ENCODE data around the gene FOXK1.
A peak's percentile ranks its signal among the peaks of the same experiment; 100 is the strongest.
"Not testable (repeated sequence)": the region's sequence is repeated elsewhere in the genome, so short reads cannot be mapped to it uniquely, and the experiment has no call there.

Gene FOXK1

DNA sequence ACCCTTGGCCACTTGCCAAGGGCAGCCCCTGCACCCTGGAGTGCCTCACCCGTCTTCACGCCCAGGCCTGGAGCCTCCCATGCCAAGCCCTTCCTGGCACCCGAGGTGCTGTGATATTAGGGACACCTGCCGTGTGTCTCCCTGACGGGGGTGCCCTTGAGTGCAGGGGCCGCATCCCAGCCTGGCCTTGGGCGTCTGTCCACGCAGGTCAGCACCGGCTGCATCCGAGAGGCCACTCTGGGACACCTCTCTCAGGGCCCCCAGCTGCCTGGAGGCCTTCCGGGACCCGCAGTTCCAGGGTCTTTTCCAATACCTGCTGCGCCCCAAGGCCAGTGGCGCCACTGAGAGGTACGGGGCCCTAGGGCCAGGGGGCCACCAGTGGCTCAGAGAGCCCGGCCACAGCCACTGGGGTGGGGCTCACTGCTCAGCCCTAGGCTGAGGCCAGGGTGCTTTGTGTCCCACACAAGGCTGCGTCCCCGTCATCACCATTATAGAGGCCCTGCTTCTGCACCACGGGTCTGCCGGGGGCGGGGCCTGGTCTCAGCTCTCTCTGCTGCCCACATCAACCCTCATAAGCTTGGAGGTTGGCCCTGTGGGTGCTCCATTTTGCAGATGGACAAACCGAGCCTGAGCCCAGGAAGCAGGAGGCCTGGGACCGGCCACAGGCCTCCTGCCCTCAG, 106.0 kb downstream of the FOXK1 start:
- DNase-seq = no peak

- no peak for DNase-seq
Observed at GRCh38 chr7:4788627-4789189, 106.6 kb downstream of the FOXK1 start.

GRCh38 chr7:4789194-4790077, 107.3 kb downstream of the FOXK1 start:
- DNase-seq = no peak

- DNase-seq = no peak
Observed at GRCh38 chr7:4790078-4790465, 108.0 kb downstream of the FOXK1 start.

GRCh38 chr7:4790516-4790991, 108.5 kb downstream of the FOXK1 start:
- no peak for DNase-seq

DNA sequence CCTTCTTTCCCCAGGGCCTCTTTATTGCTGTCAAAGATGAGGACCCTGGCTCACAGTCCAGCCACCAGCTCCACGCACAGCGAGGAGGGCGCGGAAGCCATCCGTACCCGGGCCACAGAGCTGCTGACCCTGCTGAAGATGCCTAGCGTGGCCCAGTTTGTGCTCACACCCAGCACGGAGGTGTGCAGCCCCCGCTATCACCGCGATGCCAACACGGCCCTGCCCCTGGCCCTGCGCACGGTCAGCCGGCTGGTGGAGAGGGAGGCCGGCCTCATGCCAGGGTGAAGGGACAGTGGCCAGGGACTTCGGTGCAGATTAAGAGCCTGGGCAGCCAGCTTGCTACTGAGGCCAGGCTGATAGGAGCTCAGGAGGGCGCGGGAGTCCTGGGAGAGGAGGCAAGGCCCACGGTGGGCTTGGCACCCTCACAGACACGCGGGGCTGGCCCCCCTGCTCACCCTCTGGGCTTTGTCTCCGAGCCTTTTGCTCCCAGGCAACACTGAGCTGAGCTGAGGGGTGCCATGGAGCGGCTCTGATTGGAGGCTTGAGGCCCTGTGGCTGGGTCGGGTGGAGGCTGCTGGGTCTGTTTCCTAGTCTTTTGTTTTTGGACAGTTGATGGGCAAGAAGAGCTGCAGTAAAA, 109.1 kb downstream of the FOXK1 start:
- no peak for DNase-seq

- no peak for DNase-seq
Observed at GRCh38 chr7:4791738-4792536, 109.8 kb downstream of the FOXK1 start.

DNA sequence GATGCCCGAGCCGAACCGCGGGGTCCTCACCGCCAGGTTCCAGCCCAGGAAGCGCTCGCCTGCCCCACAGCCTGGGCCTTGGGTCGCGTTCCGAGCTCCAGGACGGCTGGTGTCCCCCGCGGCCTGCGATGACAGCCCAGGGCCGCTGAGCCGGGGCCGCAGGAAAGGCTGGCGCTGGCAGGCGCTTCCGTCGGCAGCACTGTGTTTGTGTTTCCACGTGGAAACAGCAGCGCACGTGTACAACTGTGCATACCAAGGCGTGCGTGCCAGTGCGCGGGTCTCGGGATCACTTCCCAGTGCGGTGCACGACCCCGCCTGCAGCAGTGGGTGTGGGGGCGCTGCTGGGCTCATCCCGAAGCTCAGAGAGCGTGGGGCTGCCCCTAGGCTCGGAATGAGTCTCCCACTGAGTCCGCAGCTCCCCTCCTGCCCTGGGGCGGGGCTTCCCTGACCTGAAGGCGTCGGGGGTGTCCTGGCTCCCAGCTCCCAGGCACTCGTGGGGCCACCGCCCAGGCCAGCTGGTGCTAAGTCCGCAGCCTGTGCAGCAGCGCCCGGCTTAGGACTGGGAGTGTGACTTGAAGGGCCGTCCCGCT, 110.5 kb downstream of the FOXK1 start:
- DNase-seq = no peak

DNA sequence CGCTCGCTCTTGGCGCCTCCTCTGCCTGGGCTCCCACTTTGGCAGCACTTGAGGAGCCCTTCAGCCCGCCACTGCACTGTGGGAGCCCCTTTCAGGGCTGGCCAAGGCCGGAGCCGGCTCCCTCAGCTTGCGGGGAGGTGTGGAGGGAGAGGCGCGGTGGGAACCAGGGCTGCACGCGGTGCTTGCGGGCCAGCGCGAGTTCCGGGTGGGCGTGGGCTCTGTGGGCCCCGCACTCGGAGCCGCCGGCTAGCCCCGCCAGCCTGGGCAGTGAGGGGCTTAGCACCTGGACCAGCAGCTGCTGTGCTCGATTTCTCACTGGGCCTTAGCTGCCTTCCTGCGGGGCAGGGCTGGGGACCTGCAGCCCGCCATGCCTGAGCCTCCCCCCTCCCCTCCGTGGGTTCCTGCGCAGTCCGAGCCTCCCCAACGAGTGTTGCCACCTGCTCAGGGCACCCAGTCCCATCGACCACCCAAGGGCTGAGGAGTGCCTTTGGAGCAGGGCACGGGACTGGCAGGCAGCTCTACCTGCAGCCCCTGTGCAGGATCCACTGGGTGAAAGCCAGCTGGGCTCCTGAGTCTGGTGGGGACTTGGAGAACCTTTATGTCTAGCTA, 111.4 kb downstream of the FOXK1 start:
- not testable (repeated sequence) for DNase-seq

DNA sequence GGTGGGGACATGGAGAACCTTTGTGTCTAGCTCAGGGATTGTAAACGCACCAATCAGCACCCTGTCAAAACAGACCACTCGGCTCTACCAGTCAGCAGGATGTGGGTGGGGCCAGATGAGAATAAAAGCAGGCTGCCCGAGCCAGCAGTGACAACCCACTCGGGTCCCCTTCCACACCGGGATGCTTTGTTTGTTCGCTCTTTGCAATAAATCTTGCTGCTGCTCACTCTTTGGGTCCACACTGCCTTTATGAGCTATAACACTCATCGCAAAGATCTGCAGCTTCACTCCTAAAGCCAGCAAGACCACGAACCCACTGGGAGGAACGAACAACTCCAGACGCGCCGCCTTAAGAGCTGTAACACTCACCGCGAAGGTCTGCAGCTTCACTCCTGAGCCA, 112.1 kb downstream of the FOXK1 start:
- not testable (repeated sequence) for DNase-seq

DNA sequence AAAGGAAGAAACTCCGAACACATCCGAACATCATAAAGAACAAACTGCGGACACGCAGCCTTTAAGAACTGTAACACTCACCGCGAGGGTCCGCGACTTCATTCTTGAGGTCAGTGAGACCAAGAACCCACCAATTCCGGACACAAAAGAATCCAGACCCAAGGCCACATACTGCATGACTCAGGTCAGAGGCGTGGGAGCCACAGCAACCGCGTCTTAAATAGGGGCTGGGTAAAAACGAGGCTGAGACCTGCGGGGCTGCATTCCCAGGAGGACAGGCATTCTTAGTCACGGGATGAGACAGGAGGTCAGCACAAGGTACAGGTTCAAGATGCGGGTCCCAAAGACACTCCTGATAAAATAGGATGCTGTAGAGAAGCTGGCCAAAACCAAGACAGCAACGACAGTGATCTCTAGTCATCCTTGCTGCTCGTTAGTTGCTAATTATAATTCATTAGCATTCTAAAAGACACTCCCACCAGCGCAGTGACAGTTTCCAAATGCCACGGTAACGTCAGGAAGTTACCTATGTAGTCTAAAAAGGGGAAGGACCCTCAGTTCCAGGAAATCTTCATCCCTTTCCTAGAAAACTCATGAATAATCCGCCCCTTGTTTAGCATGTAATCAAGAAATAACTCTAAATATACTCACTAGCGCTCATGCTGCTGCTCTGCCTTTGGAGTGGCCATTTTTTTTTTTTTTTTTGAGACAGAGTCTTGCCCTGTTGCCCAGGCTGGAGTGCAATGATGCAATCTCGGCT, 112.7 kb downstream of the FOXK1 start:
- DNase-seq = no peak

GRCh38 chr7:4796453-4796852, 114.4 kb downstream of the FOXK1 start:
- no peak for DNase-seq

DNA sequence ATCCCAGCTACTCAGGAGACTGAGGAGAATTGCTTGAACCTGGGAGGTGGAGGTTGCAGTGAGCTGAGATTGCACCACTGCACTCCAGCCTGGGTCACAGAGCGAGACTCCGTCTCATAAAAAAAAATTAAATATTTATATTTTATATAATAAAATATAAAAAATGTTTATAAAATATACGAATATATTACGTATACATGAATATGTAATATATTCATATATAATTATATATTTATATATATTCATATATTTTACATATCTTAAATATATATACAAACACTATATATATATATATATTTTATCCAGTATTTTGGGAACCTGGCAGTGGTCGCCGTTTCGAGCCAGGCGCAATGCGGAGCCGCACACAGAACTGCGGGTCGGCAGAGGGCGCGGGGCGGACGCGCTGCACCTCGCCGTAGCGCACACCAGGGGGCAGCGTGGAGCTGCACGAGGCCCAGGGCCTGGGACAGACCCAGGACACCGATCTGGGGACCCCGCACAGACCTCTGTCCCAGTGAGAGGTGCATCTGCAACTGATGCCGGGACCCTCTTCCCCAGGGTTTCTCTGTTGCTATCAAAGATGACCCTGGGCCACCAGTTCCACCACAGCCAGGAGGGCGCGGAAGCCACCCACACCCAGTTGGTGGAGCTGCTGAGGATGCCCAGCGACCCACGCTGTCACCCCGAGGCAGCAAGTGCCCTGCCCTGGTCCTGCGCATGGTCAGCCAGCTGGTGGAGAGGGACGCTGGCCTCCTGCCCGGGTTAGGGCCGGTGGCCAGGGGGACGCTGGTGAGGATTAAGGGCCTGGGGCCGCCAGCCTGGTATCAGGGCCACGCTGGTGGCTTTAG, 116.0 kb downstream of the FOXK1 start:
- peak; percentile 30 for DNase-seq

- DNase-seq = no peak
Observed at GRCh38 chr7:4798706-4799235, 116.7 kb downstream of the FOXK1 start.

GRCh38 chr7:4799508-4800268, 117.6 kb downstream of the FOXK1 start:
- DNase-seq = peak; percentile 43

- DNase-seq = no peak
Observed at GRCh38 chr7:4800487-4800886, 118.4 kb downstream of the FOXK1 start.

- DNase-seq = no peak
Observed at GRCh38 chr7:4800926-4801838, 119.1 kb downstream of the FOXK1 start.

DNA sequence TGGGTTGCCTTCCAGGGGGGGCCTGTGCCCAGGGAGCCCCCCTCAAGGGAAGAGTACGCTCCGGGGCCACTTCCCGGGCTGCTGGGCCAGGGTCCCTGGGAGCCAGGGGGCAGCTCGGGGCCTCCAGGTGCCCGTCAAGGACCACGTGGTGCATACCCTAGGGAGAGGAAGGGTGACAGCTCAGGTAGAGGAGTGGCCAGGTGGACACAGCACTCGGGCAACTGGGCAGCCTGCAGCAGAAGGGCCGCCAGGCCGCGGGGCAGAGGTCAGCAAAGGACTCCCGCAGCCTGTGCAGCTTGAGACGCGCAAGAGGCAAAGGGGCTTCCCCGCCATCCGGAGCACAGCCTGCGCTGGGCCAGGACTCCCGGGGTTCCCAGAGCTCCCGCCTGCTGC, 119.7 kb downstream of the FOXK1 start:
- no peak for DNase-seq

Data from NCI-H226 (cell line).